Measurements from ENCODE around the gene SHC1.
A peak's percentile ranks its signal among the peaks of the same experiment; 100 is the strongest.

Gene SHC1

GRCh38 chr1:154971341-154971998 is 923 bp upstream of the SHC1 start:
- no peak for DNase-seq

DNA sequence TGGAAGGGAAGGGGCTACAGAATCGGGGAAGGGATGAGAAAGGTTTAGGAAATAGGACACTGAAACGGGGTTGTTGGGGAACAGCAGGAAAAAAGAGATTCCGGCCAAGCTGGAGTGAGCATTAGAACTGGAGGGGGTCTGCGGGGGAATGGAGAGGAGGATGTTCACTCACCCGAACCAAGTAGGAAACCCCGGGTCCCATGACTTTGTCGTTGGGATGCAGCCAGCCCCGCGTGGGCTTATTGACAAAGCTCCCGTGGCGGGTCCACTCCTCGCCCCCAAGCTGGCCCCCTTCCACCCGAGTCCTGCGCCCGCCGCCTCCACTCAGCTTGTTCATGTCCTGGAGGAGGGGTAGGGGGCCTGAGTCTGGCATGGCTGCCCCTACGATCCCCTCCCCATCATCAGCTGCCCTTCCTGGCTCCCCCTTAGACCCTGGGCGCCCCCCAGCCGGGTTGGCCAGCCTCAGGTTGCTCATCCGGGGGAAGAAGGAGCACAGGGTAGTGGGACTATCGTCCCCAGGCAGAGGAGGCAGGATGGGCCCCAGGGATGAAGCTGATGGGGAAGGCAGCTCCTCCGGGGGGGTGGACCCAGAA is 591 bp downstream of the SHC1 start:
- no peak for DNase-seq

GRCh38 chr1:154969246-154969645 is 1.3 kb downstream of the SHC1 start:
- no peak for DNase-seq

DNA sequence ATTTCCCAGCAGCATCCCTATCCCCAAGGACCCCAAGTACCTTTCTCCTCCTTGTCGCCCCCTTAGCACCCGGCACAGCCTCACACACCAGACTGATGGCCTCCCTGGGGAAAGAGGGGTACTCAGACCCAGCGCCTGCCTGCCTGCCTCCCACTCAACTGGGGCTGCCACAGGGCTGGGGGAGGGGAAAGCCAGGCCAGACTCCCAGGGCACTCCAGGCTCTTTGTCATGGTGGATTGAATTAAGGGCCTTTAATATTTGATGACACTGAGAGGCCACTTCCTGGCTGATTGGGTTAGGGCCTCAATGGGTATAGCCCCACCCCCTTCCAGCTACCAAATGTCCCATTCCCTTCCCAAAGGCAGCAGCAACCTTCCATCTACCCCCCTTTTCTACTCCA is 1.8 kb downstream of the SHC1 start:
- DNase-seq: no peak

DNA sequence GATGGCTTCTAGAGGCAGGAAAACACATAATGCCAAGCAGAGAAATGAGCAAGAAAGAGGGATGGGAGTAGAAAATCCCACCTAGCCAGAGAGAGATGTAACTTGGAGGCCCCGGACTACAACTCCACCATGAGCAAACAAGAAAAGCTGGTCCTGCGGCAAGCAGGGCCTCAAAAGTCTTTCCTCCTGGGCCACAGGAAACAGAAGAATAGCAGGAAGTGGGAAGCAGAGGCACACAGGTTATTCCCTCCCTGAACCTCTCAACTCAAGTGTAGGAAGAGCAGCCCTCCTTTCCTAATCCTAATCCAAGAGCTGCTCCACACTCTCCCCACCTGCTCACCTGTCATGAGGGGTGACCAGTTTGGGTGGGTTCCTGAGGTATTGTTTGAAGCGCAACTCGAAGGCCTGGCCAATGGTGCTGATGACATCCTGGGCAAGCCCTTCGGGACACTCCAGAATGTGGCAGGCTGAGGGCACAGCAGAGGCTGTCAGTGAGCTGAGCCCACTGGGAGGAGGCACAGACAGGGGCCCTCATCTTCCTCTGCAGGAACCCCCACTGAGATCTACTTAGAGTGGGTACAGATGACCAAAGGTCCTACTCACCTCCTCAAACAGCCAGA is 3.1 kb downstream of the SHC1 start:
- no peak for DNase-seq

- no peak for DNase-seq
Observed at GRCh38 chr1:154966111-154966510, 4.4 kb downstream of the SHC1 start.

- no peak for DNase-seq
Observed at GRCh38 chr1:154964359-154964758, 6.2 kb downstream of the SHC1 start.

- DNase-seq: no peak
Observed at GRCh38 chr1:154963643-154964042, 6.9 kb downstream of the SHC1 start.

DNA sequence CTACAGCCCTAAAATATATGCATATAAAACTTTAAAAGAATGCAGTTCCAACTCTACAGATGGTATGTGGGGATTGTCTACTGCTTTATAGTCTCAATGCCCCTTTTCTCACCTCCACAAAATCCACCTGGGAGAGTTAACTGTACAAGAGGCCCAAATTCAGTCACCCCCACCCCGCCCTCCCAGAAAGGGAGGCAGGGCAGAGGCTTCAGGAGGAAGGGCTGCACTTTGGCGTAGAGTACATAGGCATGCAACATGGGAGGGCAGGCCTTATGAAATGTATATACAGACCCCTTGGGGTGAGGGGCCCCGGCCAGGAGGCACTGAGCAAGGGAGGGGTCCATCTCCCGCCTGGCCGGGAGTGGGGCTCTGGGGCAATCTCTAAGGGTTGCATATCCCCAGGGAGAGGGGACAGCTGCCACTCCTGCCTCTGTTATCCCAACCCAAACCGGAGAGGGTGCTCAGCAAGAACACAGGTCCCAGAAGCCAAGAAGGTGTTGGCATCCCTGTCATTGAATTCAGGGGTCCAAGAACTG is 7.7 kb downstream of the SHC1 start:
- no peak for DNase-seq

DNA sequence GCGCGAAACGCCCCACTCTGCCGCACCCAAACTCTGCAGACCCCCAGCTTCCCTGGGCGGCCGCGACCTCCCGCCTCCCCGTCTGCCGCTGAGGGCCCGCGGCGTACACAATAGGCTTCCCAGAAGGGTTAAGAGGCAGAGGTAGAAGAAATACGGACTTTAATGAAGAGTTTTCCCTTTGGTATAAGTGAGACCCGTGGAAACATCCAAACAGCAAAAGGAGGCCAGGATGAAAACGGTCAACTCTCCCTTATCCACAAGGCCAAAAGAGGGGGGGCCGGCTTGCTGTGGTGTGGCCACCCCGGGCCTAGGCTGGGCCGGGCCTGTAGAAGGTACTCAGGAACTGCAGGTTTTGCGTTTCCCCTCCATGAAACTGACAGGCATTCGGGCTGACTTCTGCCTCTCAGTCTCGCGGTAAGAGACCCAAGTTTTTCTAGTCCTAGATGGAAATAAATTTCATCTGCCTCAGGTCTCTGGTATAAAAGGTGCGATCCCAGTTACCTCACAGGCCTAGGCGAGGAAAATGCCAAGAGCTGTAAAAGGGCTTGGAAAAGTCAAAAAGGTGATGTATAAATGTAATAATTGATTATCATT is 8.3 kb downstream of the SHC1 start:
- peak; percentile 46 to 83 for DNase-seq

DNA sequence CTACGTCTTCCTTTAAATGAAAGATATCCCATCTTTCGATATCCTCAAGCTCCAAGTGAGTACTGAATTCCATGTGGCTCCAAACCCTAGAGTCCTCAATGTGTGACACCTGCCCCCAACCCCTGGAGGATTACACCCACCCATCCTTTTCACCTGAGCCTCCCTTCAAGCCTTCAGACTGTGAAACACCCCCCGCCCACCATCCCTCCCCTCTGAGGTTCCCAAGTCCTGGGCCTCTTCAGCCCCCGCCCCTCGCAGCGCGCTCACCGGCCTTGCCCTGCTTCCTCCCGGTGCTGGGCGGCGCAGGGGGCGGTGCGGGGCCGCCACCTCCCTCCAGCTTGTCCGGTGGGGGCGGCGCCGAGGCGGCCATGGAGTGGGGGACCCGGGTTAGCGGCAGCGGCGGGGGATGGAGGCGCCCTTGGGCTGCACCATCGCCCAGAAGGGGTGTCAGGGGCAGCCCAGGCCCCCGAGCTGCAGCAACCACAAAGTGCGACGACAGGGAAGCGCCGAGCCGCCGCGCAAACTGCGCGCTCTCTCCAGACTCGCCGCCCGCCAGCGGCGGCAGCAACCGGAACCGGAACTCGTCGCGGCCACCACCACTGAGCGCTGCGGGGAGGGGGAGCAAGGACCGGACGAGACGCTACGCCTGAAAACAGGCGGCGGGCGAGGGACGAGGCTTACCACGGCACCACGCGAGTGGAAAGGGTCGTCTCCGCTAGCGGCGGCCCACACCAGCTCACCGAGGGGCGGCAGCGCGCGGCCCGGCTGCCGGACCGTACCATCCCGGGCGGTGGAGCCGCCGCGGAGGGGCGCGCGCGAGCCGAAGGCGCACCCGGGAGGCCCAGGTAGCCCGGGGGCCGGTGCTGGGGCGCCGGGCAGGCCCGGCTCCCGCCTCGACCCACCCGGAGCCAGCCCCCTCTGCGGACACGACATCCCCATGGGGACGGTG is 9.1 kb downstream of the SHC1 start, which contains the start of gene PYGO2:
PYGO2 (minus strand) TSS at position 576 of the 949 bp plus-strand sequence; CDS start at position 370, 206 bp downstream.
- peak; percentile 87 to 97 for DNase-seq

DNA sequence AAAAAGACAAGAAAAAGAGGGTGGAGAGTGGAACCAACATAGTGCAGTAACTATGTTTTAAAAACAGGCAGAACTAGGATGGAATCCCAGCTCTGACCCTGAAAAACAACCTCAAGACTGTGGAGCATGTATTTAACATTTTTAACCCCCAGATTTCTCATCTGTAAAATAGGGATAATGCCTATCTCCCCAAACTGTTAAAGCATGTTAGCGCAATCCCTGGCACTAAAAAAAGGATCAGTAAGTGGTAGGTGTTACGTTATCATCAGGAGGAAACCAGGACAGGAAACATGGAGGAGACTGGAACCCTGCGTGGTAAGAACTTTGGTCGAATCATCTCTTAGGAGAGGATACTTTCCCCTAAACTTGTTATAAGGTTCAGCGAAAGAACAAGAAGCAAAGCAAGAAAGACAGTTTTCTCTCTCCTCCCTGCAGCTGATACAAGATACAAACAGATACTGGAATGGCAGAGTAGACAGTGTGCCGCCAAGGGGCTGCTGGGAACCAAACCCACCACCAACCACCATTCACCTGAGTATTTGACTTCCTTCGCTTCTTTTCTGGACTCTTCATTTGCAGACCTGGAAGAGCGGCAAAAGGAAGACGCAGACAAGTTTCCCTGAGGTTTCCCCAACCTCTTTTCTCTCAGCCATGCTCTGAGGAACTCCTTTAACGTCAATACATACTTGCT is 10.0 kb downstream of the SHC1 start:
- DNase-seq: no peak

GRCh38 chr1:154959426-154959780 is 11.1 kb downstream of the SHC1 start:
- no peak for DNase-seq

DNA sequence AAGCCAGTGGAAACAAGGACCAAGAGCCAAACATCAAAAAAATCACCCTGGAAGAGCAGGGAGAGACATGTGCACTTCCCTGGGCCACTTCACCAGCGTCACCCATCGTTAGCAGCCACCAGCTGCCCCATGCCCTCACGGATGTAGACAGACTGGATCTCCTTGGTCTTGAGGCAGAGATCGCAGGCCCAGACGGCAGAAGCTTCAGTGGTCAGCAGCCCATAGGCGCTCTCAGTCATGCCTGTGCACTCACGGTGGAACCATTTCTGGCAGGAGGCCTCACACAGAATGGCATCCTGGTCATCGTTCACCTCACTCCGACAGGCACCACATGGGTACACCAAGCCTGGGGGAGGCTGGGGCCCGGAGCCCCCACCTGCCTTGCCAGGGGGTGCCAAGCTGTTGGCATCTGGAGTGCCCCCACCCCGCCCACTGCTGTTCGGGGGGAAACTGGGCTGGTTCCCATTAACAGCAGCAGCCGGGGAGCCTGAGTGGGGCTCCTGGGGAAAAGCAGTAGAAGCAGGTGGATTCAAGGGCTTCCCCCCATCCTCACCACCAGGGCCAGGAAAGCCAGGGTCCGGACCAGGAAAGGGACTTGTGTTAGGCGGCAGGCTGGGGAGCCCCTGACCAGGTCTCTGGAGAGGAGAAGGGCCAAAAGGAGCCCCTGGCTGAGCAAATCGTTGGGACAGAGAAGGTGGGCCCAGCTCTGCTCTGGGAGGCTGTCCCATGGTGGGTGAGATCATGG is 11.7 kb downstream of the SHC1 start:
- no peak for DNase-seq

DNA sequence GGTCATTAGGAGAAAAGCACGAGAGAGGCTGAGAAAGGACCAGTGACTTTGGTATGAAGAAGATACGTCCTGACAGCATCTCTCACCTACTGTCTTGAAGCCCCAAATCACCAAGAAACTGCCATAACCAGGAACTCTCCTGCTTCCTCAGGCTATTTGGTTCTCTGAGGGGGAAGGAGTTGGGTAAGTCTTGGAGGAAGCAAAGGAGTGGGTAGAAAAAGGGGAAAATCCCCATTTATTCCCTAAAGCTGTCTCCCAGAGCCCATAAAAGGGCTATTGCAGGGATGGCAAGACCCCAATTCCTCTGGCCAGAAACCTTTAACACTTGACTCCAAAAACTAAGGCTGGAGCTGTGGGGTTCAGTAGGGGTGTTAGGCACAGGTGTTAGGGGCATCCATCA is 12.5 kb downstream of the SHC1 start:
- DNase-seq: no peak

DNA sequence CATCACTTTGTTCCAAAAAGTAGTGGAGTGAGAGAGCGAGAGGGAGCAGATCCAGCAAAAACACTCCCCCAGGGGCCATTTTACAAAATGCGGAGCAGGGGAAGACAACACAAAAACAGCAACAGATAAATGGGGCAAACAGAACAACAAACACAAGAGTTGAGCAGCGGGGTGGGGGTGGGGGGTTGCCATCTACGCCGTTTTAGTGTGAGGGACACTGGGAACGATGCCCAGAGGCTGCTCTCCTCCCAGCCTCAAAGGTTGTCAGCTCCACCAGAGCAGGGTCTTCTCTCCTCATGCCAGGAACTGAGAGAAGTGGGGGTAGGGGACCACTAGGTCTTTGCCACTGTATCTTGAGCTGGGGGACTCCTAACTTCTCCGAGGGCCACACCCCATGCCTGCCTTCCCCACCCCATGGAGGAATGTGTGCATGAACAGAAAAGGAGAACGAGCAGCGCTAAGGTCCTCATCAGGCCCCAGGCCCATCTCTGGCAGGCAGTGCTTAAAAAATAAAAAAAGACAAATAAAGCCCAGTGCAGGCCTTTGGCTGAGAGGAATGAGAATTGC is 13.4 kb downstream of the SHC1 start:
- DNase-seq: no peak

DNA sequence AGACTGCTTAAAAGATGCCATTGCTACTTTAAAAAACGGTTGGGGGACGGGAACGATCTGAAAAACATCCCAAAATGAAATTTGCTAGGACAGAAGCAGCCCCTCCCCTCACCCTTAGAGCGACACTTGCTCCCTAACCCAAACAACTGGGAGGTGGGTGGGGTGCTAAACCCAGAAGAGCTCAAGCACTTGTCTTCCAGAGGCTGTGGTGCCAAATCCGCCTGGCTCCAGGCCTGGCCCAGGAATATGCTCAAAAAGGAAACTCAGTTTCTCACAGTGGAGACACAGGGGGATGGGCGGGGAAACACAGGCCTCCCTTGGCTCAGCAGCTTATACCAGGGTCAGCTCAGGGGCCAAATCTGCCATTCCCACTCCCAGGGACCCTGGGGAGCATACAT is 14.0 kb downstream of the SHC1 start:
- DNase-seq: no peak

GRCh38 chr1:154955718-154956543 is 14.6 kb downstream of the SHC1 start, which contains the start of gene PBXIP1:
TSS of gene PBXIP1 (minus strand) at chr1:154956099. CDS start at chr1:154953721, 2,378 bp downstream.
- peak; percentile 98 to 99 for DNase-seq

DNA sequence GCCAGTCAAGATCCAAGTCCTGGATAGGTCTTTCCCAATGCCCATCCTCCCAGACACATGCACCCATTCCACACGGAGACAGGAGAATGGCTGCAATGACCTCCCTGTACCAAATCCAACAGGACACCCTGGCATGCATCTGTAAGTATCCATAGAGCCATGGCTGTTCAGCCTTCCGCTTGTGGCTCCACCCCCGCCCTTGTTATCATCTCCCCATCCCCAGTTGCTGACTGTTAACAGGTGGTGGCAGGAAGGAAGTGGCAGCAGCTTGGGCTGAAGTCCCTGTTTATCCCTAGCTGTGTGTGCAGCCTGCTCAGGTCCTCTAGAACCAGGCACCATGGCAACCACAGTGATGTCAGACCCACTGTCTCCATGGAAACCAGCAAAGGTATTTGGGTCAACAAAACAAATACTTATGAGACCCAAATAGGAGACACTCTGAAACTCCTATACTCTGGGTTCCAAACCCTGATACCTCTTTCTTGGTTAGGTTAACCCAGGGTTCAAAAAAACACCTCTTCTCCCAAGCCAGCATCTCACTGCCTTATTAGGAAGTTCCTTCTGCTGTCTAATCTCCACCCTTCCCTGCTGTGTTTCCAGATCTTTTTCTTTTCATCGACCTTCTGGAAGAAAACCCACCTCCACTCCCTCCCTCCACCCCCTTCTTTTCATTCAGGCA is 15.4 kb downstream of the SHC1 start:
- DNase-seq: peak; percentile 58 to 73

Measured in NCI-H526 (cell line).